ENCODE results near the gene USP12.

- TF ChIP-seq POLR2AphosphoS5 (IDR thresholded peaks at IDR 0.05; ENCODE audit: low read depth, low read length) (no peak), POLR2A (IDR thresholded peaks at IDR 0.05; ENCODE audit: low read depth, low read length) (no peak)
These were observed 30.1 kb upstream of the USP12 start for GRCh38 chr13:27201661-27202060.
